ENCODE results near the gene PEX3.

- peak; percentile 18 for TF ChIP-seq CTCF (IDR thresholded peaks at IDR 0.05; ENCODE audit: borderline replicate concordance, extremely low read depth, low read length, poor library complexity, severe bottlenecking)
- no peak for TF ChIP-seq EZH2 (IDR thresholded peaks at IDR 0.05; ENCODE audit: borderline replicate concordance, low read depth, low read length, severe bottlenecking)
These were observed 78.5 kb downstream of the PEX3 start for GRCh38 chr6:143529095-143529494.

Data from DND-41 (cell line).